GM12878 (cell line): Measurements from ENCODE around the gene PLA2G15. TPM values are rescaled to one million over a fixed set of nuclear protein-coding genes. Genes with fewer than 3 reads are reported as not detected.

ENCODE experiments used
- ATAC-seq: fragments of 200-7000 bp; cut with Tn5 transposase; 3 replicates; pipeline ENCODE4 v1.9.1; 2020; ENCODE audit warnings: mild to moderate bottlenecking, moderate library complexity
- BruUV-seq: library from RNA; stranded (reverse); fragments of 400-500 nt; replicated peaks from 2 replicates; lab custom pipeline; 2021; lab: Mats Ljungman, UMichigan
- CTCF ChIA-PET: fragments of 300-600 bp; sonication (Branson Sonifier 250); formaldehyde crosslinking; extraction: SDS; loops from one replicate; lab custom pipeline; 2021; ENCODE audit warnings: inconsistent platforms; lab: Yijun Ruan, JAX
- POLR2A ChIA-PET: fragments of 350-600 bp; formaldehyde crosslinking; extraction: SDS; loops from one replicate; lab custom pipeline; 2021; ENCODE audit warnings: inconsistent platforms; lab: Charles Lee
- RAD21 ChIA-PET: fragments of 300-600 bp; sonication (Branson Sonifier 250); formaldehyde crosslinking; loops from one replicate; lab custom pipeline; 2023; ENCODE audit warnings: antibody characterized with exemption; ENCODE audit not compliant: unreplicated experiment; lab: Charles Lee
- SMC1A ChIA-PET: fragments of 300-600 bp; sonication (Branson Sonifier 250); formaldehyde crosslinking; loops from one replicate; lab custom pipeline; 2023; ENCODE audit not compliant: unreplicated experiment, uncharacterized antibody; lab: Charles Lee
- DNase-seq: peaks from one replicate; pipeline ENCODE4 v3.0.0-alpha.2; 2011; ENCODE audit warnings: low read depth, low spot score
- FAIRE-seq: peaks from 3 replicates; lab custom pipeline; 2011; peaks lifted over from hg19 to GRCh38; lab: Jason Lieb, UNC
- H2AFZ ChIP-seq: 2 replicates; pipeline ENCODE4 v1.6.0; 2011; ENCODE audit warnings: low read depth, low read length, control low read depth; ENCODE audit not compliant: control insufficient read depth
- H3K27ac ChIP-seq: 2 replicates; pipeline ENCODE4 v1.5.1; 2011; ENCODE audit warnings: control low read depth; ENCODE audit not compliant: control insufficient read depth, insufficient read depth
- H3K27me3 ChIP-seq, 2 experiments: replicated peaks in 1 of 2; 2 replicates each; pipeline versions ENCODE4 v1.6.0 to v1.6.1; 2011; ENCODE audit warnings: low read length in 1 of 2; ENCODE audit not compliant: control insufficient read depth in 2 of 2, insufficient read depth in 2 of 2
- H3K36me3 ChIP-seq, 2 experiments: 2 replicates each; pipeline ENCODE4 v1.5.1; 2011; ENCODE audit warnings: low read length in 1 of 2; ENCODE audit not compliant: control insufficient read depth in 2 of 2, insufficient read depth in 2 of 2
- H3K4me1 ChIP-seq: 2 replicates; pipeline ENCODE4 v1.6.1; 2011; ENCODE audit warnings: mild to moderate bottlenecking, low read length, moderate library complexity, mixed read lengths; ENCODE audit not compliant: control insufficient read depth, insufficient read depth
- H3K4me2 ChIP-seq: 2 replicates; pipeline ENCODE4 v1.6.0; 2011; ENCODE audit warnings: control low read depth; ENCODE audit not compliant: control insufficient read depth, insufficient read depth
- H3K4me3 ChIP-seq: fragments of 200-600 bp; sonication (generic); 2 replicates; pipeline ENCODE4 v1.5.1; 2016
- H3K79me2 ChIP-seq: 2 replicates; pipeline ENCODE4 v1.6.0; 2011; ENCODE audit warnings: low read length; ENCODE audit not compliant: control insufficient read depth, insufficient read depth
- H3K9ac ChIP-seq: 2 replicates; pipeline ENCODE4 v1.8.0; 2011; ENCODE audit warnings: low read length, control low read depth, mixed read lengths; ENCODE audit not compliant: control insufficient read depth, insufficient read depth
- H3K9me3 ChIP-seq: replicated peaks from 3 replicates; pipeline ENCODE4 v1.5.1; 2011; ENCODE audit warnings: mild to moderate bottlenecking, low read length; ENCODE audit not compliant: control insufficient read depth, insufficient read depth
- H4K20me1 ChIP-seq: 2 replicates; pipeline ENCODE4 v1.6.0; 2011; ENCODE audit not compliant: control insufficient read depth, insufficient read depth
- BACH1 ChIP-seq: fragments of 450-650 bp; IDR thresholded peaks from 2 replicates; pipeline ENCODE4 v1.6.1; 2017; ENCODE audit warnings: mild to moderate bottlenecking, borderline replicate concordance
- CREB1 ChIP-seq: IDR thresholded peaks from 2 replicates; pipeline ENCODE4 v1.6.1; 2012; ENCODE audit warnings: low read depth, mild to moderate bottlenecking, inconsistent platforms
- DPF2 ChIP-seq: fragments of 450-650 bp; IDR thresholded peaks from 2 replicates; pipeline ENCODE4 v1.6.1; 2017; ENCODE audit warnings: mild to moderate bottlenecking
- EZH2 ChIP-seq: IDR thresholded peaks from 2 replicates; pipeline ENCODE4 v1.6.1; 2012; ENCODE audit warnings: low read depth, mild to moderate bottlenecking, control low read depth, inconsistent platforms, low read length, borderline replicate concordance; ENCODE audit not compliant: control insufficient read depth
- NFXL1 ChIP-seq: fragments of 450-650 bp; IDR thresholded peaks from 2 replicates; pipeline ENCODE4 v1.6.1; 2017; ENCODE audit warnings: antibody characterized with exemption, mild to moderate bottlenecking, borderline replicate concordance
- RB1 ChIP-seq: fragments of 450-650 bp; formaldehyde crosslinking; IDR thresholded peaks from 2 replicates; pipeline ENCODE4 v1.6.1; 2017; ENCODE audit warnings: mild to moderate bottlenecking, borderline replicate concordance
- SPI1 ChIP-seq: IDR thresholded peaks from 2 replicates; pipeline ENCODE4 v1.6.1; 2011; ENCODE audit warnings: low read depth, mild to moderate bottlenecking, low read length, moderate library complexity, borderline replicate concordance; ENCODE audit not compliant: insufficient read depth
- STAT1 ChIP-seq: fragments of 450-650 bp; conservative IDR thresholded peaks from 2 replicates; pipeline ENCODE4 v1.6.1; 2014; ENCODE audit warnings: antibody characterized with exemption, mild to moderate bottlenecking
- ZBED1 ChIP-seq: IDR thresholded peaks from 2 replicates; pipeline ENCODE4 v1.6.1; 2016; ENCODE audit warnings: borderline replicate concordance
- ZNF592 ChIP-seq: fragments of 450-650 bp; IDR thresholded peaks from 2 replicates; pipeline ENCODE4 v1.6.1; 2017; ENCODE audit warnings: mild to moderate bottlenecking, moderate library complexity
- WGBS: methylation state at CpG from one replicate; pipeline ENCODE4 v1.1.6; 2016; ENCODE audit warnings: low lambda C conversion rate; ENCODE audit not compliant: insufficient replicate concordance, insufficient coverage; ENCODE audit errors: missing lambda C conversion rate; 5-methylcytosine and 5-hydroxymethylcytosine counted together
- in situ Hi-C: fragments of 300-500 bp; cut with MboI; formaldehyde crosslinking; loops from 9 replicates; pipeline ENCODE4 v1.14.3; 2018; ENCODE audit warnings: mixed read lengths
- intact Hi-C: fragments of 100-400 bp; cut with micrococcal nuclease; formaldehyde crosslinking; loops from one replicate; pipeline ENCODE4 v1.14.2; 2022; ENCODE audit not compliant: unreplicated experiment
- polyA plus RNA-seq, 11 experiments: library from polyadenylated mRNA; depleted of rRNA in 4 of 11; unstranded in 6 of 11; stranded (reverse) in 5 of 11; fragments of >200 nt; fragmentation: Nextera tagmentation in 4 of 11; fragmentation: Illumina TruSeq in 1 of 11; extraction: Ambion mirVana in 4 of 11; extraction: Trizol in 1 of 11; gene quantifications; 1 replicate in 1 of 11; 2 replicates in 10 of 11; pipeline versions ENCODE4 v1.2.1 to v1.2.3, GENCODE V29; 2011 to 2016; ENCODE audit warnings: inconsistent platforms in 2 of 11, missing spikeins in 2 of 11, low read depth in 1 of 11
- total RNA-seq, 4 experiments: library from RNA; depleted of rRNA in 3 of 4; stranded (reverse); fragments of >200 nt in 3 of 4; fragmentation: Illumina TruSeq in 1 of 4; extraction: Trizol in 1 of 4; gene quantifications; 2 replicates each; pipeline versions ENCODE4 v1.2.1 to v1.2.3, GENCODE V29; 2013 to 2021

The PLA2G15 gene
- total and polyA plus RNA-seq, 10 of the 15 experiments (the other 5 are each of a cell fraction or from before 2014, with no cell fraction given): 0.31 to 9.4 (median 6.8) TPM

GRCh38 chr16:68247400-68247799 is 2.2 kb downstream of the PLA2G15 start:
- Histone ChIP-seq H3K79me2 (no peaks in the 10 kb centered on the region), H3K36me3 (0 out of 4 replicates have a peak, but pooled peaks cover 0 to 3% of the 10 kb centered on the region in 2 experiments), H4K20me1 (no peaks in the 10 kb centered on the region), H3K4me1 (peaks cover 18% of the 10 kb centered on the region), H3K27me3 (no peaks in the 10 kb centered on the region), H3K27ac (no peak overlapping the region), H3K4me2 (no peak overlapping the region; the same call in 1 of the 2 replicates), H3K9ac (no peak overlapping the region), H2AFZ (no peak overlapping the region), H3K4me3 (no peak overlapping the region), H3K9me3 (no peaks in the 10 kb centered on the region)
- in situ Hi-C loops: no loop called here
- intact Hi-C loops: loop anchor here (5.0 kb wide), 1 partner anchor 595 kb away; the partner anchor contains the start of gene TANGO6
- ATAC-seq: no peak
- CTCF ChIA-PET: interaction anchor here (1.5 to 7.5 kb wide), 2 partner anchors 14 to 15 kb away, joined by 12 to 108 read pairs; partner anchors contain the start of gene SLC7A6
- POLR2A ChIA-PET: no interaction called here
- RAD21 ChIA-PET: no interaction called here
- no peak for DNase-seq
- SMC1A ChIA-PET: interaction anchor here (1.6 kb wide), 1 partner anchor 10 kb away, joined by 3 read pairs; no protein-coding TSS in a partner anchor
- no peak for FAIRE-seq
- no TSS peak for BruUV-seq
- no peak for TF ChIP-seq EZH2
- peak; percentile 84 for TF ChIP-seq SPI1
- WGBS: 76% methylated on average over 4 of the region's 4 CpGs

- in situ Hi-C loops (no loop called here), intact Hi-C loops (loop anchor here (5.0 kb wide), 1 partner anchor 594 kb away; the partner anchor contains the start of gene TANGO6)
- H3K79me2 ChIP-seq: no peaks in the 10 kb centered on the region
- RAD21 ChIA-PET: interaction anchor here (1.6 kb wide), 1 partner anchor 10 kb away, joined by 6 read pairs; no protein-coding TSS in a partner anchor
- no TSS peak for BruUV-seq
- ATAC-seq (no peak), FAIRE-seq (no peak), DNase-seq (no peak)
- H3K4me3 ChIP-seq: no peak overlapping the region
- H2AFZ ChIP-seq: no peak overlapping the region
- no peaks in the 10 kb centered on the region for H4K20me1 ChIP-seq
- SMC1A ChIA-PET: interaction anchor here (0.6 to 1.6 kb wide), 3 partner anchors 9 to 81 kb away, joined by 3 read pairs; no protein-coding TSS in a partner anchor
- H3K27me3 ChIP-seq: no peaks in the 10 kb centered on the region
- peaks cover 18% of the 10 kb centered on the region for H3K4me1 ChIP-seq
- H3K9me3 ChIP-seq: no peaks in the 10 kb centered on the region
- TF ChIP-seq BACH1: no peak
- no peak for TF ChIP-seq CREB1
- TF ChIP-seq ZNF592: no peak
- no peak for TF ChIP-seq ZBED1
- TF ChIP-seq DPF2: no peak
- no peak for TF ChIP-seq STAT1
- TF ChIP-seq RB1: no peak
- TF ChIP-seq NFXL1: no peak
- POLR2A ChIA-PET: no interaction called here
- 94% methylated on average over 4 of the region's 4 CpGs for whole genome bisulfite sequencing
- H3K36me3 ChIP-seq: 0 out of 4 replicates have a peak, but pooled peaks cover 0 to 3% of the 10 kb centered on the region in 2 experiments
- CTCF ChIA-PET: interaction anchor here (1.3 to 1.6 kb wide), 3 partner anchors 10 to 81 kb away, joined by 7 to 12 read pairs (median 8); no protein-coding TSS in a partner anchor
- H3K9ac ChIP-seq: no peak overlapping the region
- H3K4me2 ChIP-seq: no peak overlapping the region
- no peak overlapping the region for H3K27ac ChIP-seq
Observed at GRCh38 chr16:68247932-68248331, 2.8 kb downstream of the PLA2G15 start.
